Testis (tissue), 3 donors: Measurements from ENCODE around the gene SLIT3. TPM values are rescaled to one million over a fixed set of nuclear protein-coding genes. Genes with fewer than 3 reads are reported as not detected.
"Not testable (repeated sequence)": the region's sequence is repeated elsewhere in the genome, so short reads cannot be mapped to it uniquely, and the experiment has no call there.

Experiments
- DNase-seq: peaks from one replicate; pipeline ENCODE4 v3.0.0-alpha.2; 2019
- H3K27ac ChIP-seq, 2 donors: fragments of 200-600 bp; sonication (generic); one replicate each; pipeline ENCODE4 v1.5.1; 2019
- H3K27me3 ChIP-seq: fragments of 200-600 bp; sonication (generic); one replicate; pipeline ENCODE4 v1.5.1; 2019
- H3K36me3 ChIP-seq: fragments of 200-600 bp; sonication (generic); one replicate; pipeline ENCODE4 v1.5.1; 2017; ENCODE audit warnings: low read depth; ENCODE audit errors: missing control alignments
- H3K4me1 ChIP-seq: fragments of 200-600 bp; sonication (generic); one replicate; pipeline ENCODE4 v1.5.1; 2019
- H3K4me3 ChIP-seq, 2 donors: fragments of 200-600 bp; sonication (generic); one replicate each; pipeline ENCODE4 v1.5.1; 2017 to 2019
- H3K9me3 ChIP-seq: fragments of 200-600 bp; sonication (generic); one replicate; pipeline ENCODE4 v1.5.1; 2017
- POLR2A ChIP-seq: fragments of 450-650 bp; IDR thresholded peaks from one replicate; pipeline ENCODE4 v1.6.1; 2017; ENCODE audit warnings: antibody characterized with exemption, mild to moderate bottlenecking, moderate library complexity
- WGBS, 2 donors: methylation state at CpG; one replicate each; pipeline ENCODE4 v1.1.5; 2018; 5-methylcytosine and 5-hydroxymethylcytosine counted together
- intact Hi-C: fragments of 100-400 bp; cut with DNase I; formaldehyde crosslinking; loops from one replicate; pipeline ENCODE4 v1.15.1; 2023; ENCODE audit warnings: low total_unique reads
- polyA plus RNA-seq: library from polyadenylated mRNA; stranded (reverse); fragments of 350-450 nt; fragmentation: Illumina TruSeq; extraction: RNeasy Lipid Tissue Mini Kit (QIAGEN cat#74804); gene quantifications from one replicate; pipeline ENCODE4 v1.2.3, GENCODE V29; 2014; ENCODE audit warnings: low read depth, low replicate concordance; ENCODE audit not compliant: insufficient read depth
- total RNA-seq, 2 donors: library from RNA; depleted of rRNA; stranded (reverse); fragments of >200 nt; gene quantifications; one replicate each; pipeline ENCODE4 v1.2.3, GENCODE V29; 2016
- TF ChIP-seq, protein P1 (sequence below), 3 experiments: fragments of 450-650 bp in 2 of 3; fragments of 200-600 bp in 1 of 3; sonication (generic) in 1 of 3; IDR thresholded peaks; one replicate each; pipeline ENCODE4 v1.5.1; 2016 to 2019; ENCODE audit warnings: antibody characterized with exemption in 3 of 3, mild to moderate bottlenecking in 2 of 3, moderate library complexity in 1 of 3

SLIT3 gene
- total and polyA plus RNA-seq, 3 donors from 2014 or later, result 4.8 to 23.2 (median 7.8) TPM

GRCh38 chr5:169218861-169219260 is 82.1 kb downstream of the SLIT3 start:
- DNase-seq, result no peak
- Histone ChIP-seq H3K27ac (no peak overlapping the region), H3K4me3 (no peak overlapping the region), H3K9me3 (no peaks in the 10 kb centered on the region), H3K27me3 (no peaks in the 10 kb centered on the region), H3K36me3 (no peaks in the 10 kb centered on the region), H3K4me1 (no peaks in the 10 kb centered on the region)
- intact Hi-C loops, result no loop called here
- 49 to 57% methylated on average over 4 of the region's 4 CpGs for WGBS, 2 donors
- TF ChIP-seq POLR2A, result no peak
- TF ChIP-seq, protein P1, sequence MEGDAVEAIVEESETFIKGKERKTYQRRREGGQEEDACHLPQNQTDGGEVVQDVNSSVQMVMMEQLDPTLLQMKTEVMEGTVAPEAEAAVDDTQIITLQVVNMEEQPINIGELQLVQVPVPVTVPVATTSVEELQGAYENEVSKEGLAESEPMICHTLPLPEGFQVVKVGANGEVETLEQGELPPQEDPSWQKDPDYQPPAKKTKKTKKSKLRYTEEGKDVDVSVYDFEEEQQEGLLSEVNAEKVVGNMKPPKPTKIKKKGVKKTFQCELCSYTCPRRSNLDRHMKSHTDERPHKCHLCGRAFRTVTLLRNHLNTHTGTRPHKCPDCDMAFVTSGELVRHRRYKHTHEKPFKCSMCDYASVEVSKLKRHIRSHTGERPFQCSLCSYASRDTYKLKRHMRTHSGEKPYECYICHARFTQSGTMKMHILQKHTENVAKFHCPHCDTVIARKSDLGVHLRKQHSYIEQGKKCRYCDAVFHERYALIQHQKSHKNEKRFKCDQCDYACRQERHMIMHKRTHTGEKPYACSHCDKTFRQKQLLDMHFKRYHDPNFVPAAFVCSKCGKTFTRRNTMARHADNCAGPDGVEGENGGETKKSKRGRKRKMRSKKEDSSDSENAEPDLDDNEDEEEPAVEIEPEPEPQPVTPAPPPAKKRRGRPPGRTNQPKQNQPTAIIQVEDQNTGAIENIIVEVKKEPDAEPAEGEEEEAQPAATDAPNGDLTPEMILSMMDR (IDR thresholded peaks at IDR 0.05), result no peak

DNA sequence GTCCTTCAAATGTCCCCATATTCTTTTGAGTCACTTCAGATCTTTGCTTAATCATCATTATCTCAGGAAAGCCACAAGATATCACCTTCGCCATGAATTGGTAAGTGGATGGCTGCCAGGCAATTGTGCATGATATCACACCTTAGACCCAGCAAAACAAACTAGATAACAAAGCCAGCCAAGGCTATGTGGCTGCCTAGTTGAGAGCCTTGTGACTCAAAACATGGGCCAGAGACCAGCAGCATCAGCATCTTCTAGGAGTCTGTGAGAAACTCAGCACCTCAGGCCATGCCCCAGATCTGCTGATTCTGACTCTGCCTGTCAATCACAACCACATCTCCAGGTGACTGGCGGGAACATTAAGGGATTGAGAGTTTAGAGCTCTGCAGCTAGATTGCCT is 82.8 kb downstream of the SLIT3 start:
- WGBS, 2 donors, result 74 to 77% methylated on average over 2 of the region's 2 CpGs

DNA sequence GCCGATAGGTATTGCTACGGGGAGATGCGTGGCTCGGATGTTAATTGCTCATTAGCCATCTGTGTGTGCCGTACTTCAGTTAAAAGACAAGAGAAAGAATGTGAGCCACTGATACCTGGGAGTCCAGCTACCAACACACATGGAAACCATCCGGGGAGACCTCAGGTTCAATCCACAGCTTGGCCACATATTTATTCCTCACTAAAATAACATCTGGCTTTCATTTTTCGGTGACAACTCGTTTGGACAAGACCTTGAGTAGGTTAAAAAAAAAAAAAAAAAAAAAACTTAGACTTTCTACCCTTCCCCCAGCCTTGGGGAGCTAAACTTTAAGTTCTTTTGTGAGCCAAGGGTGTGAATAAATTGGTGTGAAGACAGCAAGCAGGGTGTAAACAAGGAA is 84.1 kb downstream of the SLIT3 start:
- intact Hi-C loops, result no loop called here
- TF ChIP-seq, protein P1 (IDR thresholded peaks at IDR 0.05), result no peak
- TF ChIP-seq POLR2A, result no peak
- no peaks in the 10 kb centered on the region for H3K4me1 ChIP-seq
- DNase-seq, result no peak
- H3K27ac ChIP-seq, result no peak overlapping the region
- H3K9me3 ChIP-seq, result no peaks in the 10 kb centered on the region
- H3K4me3 ChIP-seq, result no peak overlapping the region
- no peaks in the 10 kb centered on the region for H3K36me3 ChIP-seq
- H3K27me3 ChIP-seq, result no peaks in the 10 kb centered on the region
- WGBS, 2 donors, result 70 to 73% methylated on average over 8 of the region's 8 CpGs

More for the DNA sequence above, 82.8 kb downstream of the SLIT3 start:
- no peaks in the 10 kb centered on the region for H3K9me3 ChIP-seq
- no peaks in the 10 kb centered on the region for H3K36me3 ChIP-seq
- intact Hi-C loops, result no loop called here
- H3K27me3 ChIP-seq, result no peaks in the 10 kb centered on the region
- H3K4me1 ChIP-seq, result no peaks in the 10 kb centered on the region
- no peak for DNase-seq
- no peak overlapping the region for H3K27ac ChIP-seq
- H3K4me3 ChIP-seq, result no peak overlapping the region
- TF ChIP-seq, protein P1 (IDR thresholded peaks at IDR 0.05), result no peak
- TF ChIP-seq POLR2A, result no peak

DNA sequence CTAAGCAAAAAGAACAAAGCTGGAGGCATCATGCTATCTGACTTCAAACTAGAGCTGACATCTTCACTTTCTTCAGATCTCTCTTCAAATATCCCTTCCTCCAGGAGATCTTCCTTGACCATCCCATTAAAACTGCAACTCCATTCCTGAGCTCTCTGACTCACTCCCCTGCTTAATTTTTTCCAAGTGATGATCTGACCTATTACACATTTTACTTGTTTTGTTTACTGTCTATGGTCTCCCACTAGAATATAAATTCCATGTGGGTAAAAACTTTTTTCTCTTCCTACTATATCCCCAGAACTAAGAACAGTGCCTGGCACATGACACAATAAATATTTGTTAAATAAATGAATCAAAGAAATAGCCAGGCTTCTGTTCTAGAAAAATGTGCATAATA is 87.5 kb downstream of the SLIT3 start:
- no peak overlapping the region for H3K27ac ChIP-seq
- TF ChIP-seq, protein P1 (IDR thresholded peaks at IDR 0.05), result no peak
- no peak for TF ChIP-seq POLR2A
- no peak overlapping the region for H3K4me3 ChIP-seq
- intact Hi-C loops, result no loop called here
- H3K4me1 ChIP-seq, result no peaks in the 10 kb centered on the region
- no peaks in the 10 kb centered on the region for H3K9me3 ChIP-seq
- H3K27me3 ChIP-seq, result no peaks in the 10 kb centered on the region
- no peaks in the 10 kb centered on the region for H3K36me3 ChIP-seq
- DNase-seq, result no peak

DNA sequence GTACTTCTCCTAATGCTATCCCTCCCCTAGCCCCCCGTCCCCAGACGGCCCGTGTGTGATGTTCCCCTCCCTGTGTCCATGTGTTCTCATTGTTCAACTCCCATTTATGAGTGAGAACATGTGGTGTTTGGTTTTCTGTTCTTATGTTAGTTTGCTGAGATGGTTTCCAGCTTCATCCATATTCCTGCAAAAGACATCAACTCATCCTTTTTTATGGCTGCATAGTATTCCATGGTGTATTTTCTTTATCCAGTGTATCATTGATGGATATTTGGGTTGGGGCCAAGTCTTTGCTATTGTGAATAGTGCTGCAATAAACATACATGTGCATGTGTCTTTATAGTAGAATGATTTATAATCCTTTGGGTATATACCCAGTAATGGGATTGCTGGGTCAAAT is 89.2 kb downstream of the SLIT3 start:
- WGBS, 2 donors, result 96% methylated on average over 3 of the region's 3 CpGs
- DNase-seq, H3K27me3 ChIP-seq, H3K27ac ChIP-seq, intact Hi-C loops, H3K36me3 ChIP-seq, H3K4me3 ChIP-seq, H3K4me1 ChIP-seq, H3K9me3 ChIP-seq: not testable (repeated sequence)
